Activated naive CD8-positive, alpha-beta T cell treated with anti-CD3 and anti-CD28 coated beads, Interleukin-2, amount 10 ng/mL, durations not matched to agents 7 days and 5 days (primary cell): ENCODE measurements around the gene CTNNA1. TPM values are rescaled to one million over a fixed set of nuclear protein-coding genes. Genes with fewer than 3 reads are reported as not detected.
"Not testable (repeated sequence)": the region's sequence is repeated elsewhere in the genome, so short reads cannot be mapped to it uniquely, and the experiment has no call there.

ENCODE experiments used
- ATAC-seq: fragments of 150-1000 bp; cut with Tn5 transposase; one replicate; pipeline ENCODE4 v1.10.0; 2021; ENCODE audit warnings: low read depth, moderate library complexity
- POLR2A ChIA-PET: fragments of 350-600 bp; sonication (Branson Sonifier 250); formaldehyde crosslinking; loops from one replicate; lab custom pipeline; 2021; ENCODE audit warnings: antibody characterized with exemption; lab: Charles Lee
- DNase-seq: peaks from one replicate; pipeline ENCODE4 v3.0.0; 2021
- H3K27ac Mint-ChIP-seq: one replicate; pipeline ENCODE4 v1.8.0; 2022; ENCODE audit warnings: mild to moderate bottlenecking, mixed read lengths
- H3K27me3 Mint-ChIP-seq: one replicate; pipeline ENCODE4 v1.8.0; 2022; ENCODE audit warnings: mild to moderate bottlenecking, moderate library complexity, mixed read lengths
- H3K36me3 Mint-ChIP-seq: one replicate; pipeline ENCODE4 v1.8.0; 2021; ENCODE audit warnings: mild to moderate bottlenecking, mixed read lengths
- H3K4me1 Mint-ChIP-seq: one replicate; pipeline ENCODE4 v1.8.0; 2021; ENCODE audit warnings: mixed read lengths
- H3K4me3 Mint-ChIP-seq: one replicate; pipeline ENCODE4 v1.8.0; 2022; ENCODE audit warnings: mild to moderate bottlenecking, moderate library complexity, mixed read lengths
- H3K9me3 Mint-ChIP-seq: one replicate; pipeline ENCODE4 v1.8.0; 2021; ENCODE audit warnings: mixed read lengths
- total RNA-seq, 2 experiments: library from RNA; stranded (reverse); gene quantifications; one replicate each; pipeline ENCODE4 v1.2.3, GENCODE V29; 2021

The CTNNA1 gene
- 10 to 100 TPM; 23.1 to 24.2 TPM for total RNA-seq

GRCh38 chr5:138752951-138753793 lies at the start of gene CTNNA1:
Gene CTNNA1, plus strand, starts transcription at chr5:138753425. Its CDS starts 28,500 bp downstream, at chr5:138781925.
- H3K4me1 Mint-ChIP-seq = peaks cover 8% of the 10 kb centered on the region
- DNase-seq (peak; percentile 73), ATAC-seq (peak; percentile 63)
- no peaks in the 10 kb centered on the region for H3K36me3 Mint-ChIP-seq
- H3K27me3 Mint-ChIP-seq = peaks cover 56% of the 10 kb centered on the region
- no peak within 1 kb of the TSS for H3K27ac Mint-ChIP-seq
- POLR2A ChIA-PET = interaction anchor here (0.6 to 0.9 kb wide), 2 partner anchors 445 to 730 kb away, joined by 3 read pairs; partner anchors contain the start of genes SIL1 and STING1
- peaks cover 3% of the 10 kb centered on the region for H3K9me3 Mint-ChIP-seq
- H3K4me3 Mint-ChIP-seq = peak within 1 kb of the TSS; percentile 67

GRCh38 chr5:138703777-138704176 lies 49.4 kb upstream of the CTNNA1 start:
- H3K4me3 Mint-ChIP-seq, POLR2A ChIA-PET: not testable (repeated sequence)
- H3K27me3 Mint-ChIP-seq = peaks cover 64% of the 10 kb centered on the region

GRCh38 chr5:138705007-138705406 lies 48.2 kb upstream of the CTNNA1 start:
- POLR2A ChIA-PET = no interaction called here
- ATAC-seq = no peak

More at GRCh38 chr5:138703777-138704176, 49.4 kb upstream of the CTNNA1 start:
- not testable (repeated sequence) for H3K36me3 Mint-ChIP-seq, ATAC-seq, H3K9me3 Mint-ChIP-seq, DNase-seq, H3K27ac Mint-ChIP-seq, H3K4me1 Mint-ChIP-seq

GRCh38 chr5:138705567-138705966 lies 47.7 kb upstream of the CTNNA1 start:
- H3K27ac Mint-ChIP-seq = no peak overlapping the region
- DNase-seq = no peak
- peaks cover 55% of the 10 kb centered on the region for H3K27me3 Mint-ChIP-seq
- POLR2A ChIA-PET = no interaction called here
- ATAC-seq = no peak
- no peak overlapping the region for H3K4me3 Mint-ChIP-seq
- H3K36me3 Mint-ChIP-seq = no peaks in the 10 kb centered on the region
- no peaks in the 10 kb centered on the region for H3K4me1 Mint-ChIP-seq
- H3K9me3 Mint-ChIP-seq = no peaks in the 10 kb centered on the region

More at GRCh38 chr5:138705007-138705406, 48.2 kb upstream of the CTNNA1 start:
- no peak for DNase-seq
- H3K27me3 Mint-ChIP-seq = peaks cover 57% of the 10 kb centered on the region
- H3K9me3 Mint-ChIP-seq = no peaks in the 10 kb centered on the region
- H3K27ac Mint-ChIP-seq = no peak overlapping the region
- H3K4me3 Mint-ChIP-seq = no peak overlapping the region
- no peaks in the 10 kb centered on the region for H3K36me3 Mint-ChIP-seq
- no peaks in the 10 kb centered on the region for H3K4me1 Mint-ChIP-seq

GRCh38 chr5:138706655-138707480 lies 46.4 kb upstream of the CTNNA1 start:
- no peak overlapping the region for H3K4me3 Mint-ChIP-seq
- no peaks in the 10 kb centered on the region for H3K9me3 Mint-ChIP-seq
- no peak for ATAC-seq
- H3K27ac Mint-ChIP-seq = no peak overlapping the region
- POLR2A ChIA-PET = no interaction called here
- H3K27me3 Mint-ChIP-seq = peaks cover 51% of the 10 kb centered on the region
- no peaks in the 10 kb centered on the region for H3K4me1 Mint-ChIP-seq
- H3K36me3 Mint-ChIP-seq = no peaks in the 10 kb centered on the region
- no peak for DNase-seq

GRCh38 chr5:138708791-138709190 lies 44.4 kb upstream of the CTNNA1 start:
- Mint-ChIP-seq H3K4me3 (no peak overlapping the region), H3K4me1 (peaks cover 1% of the 10 kb centered on the region), H3K9me3 (no peaks in the 10 kb centered on the region), H3K36me3 (no peaks in the 10 kb centered on the region), H3K27me3 (peaks cover 48% of the 10 kb centered on the region), H3K27ac (no peak overlapping the region)
- POLR2A ChIA-PET = no interaction called here
- ATAC-seq (no peak), DNase-seq (no peak)

GRCh38 chr5:138709202-138709601 lies 44.0 kb upstream of the CTNNA1 start:
- H3K4me1 Mint-ChIP-seq = peaks cover 1% of the 10 kb centered on the region
- no peak for ATAC-seq
- H3K27ac Mint-ChIP-seq = no peak overlapping the region
- H3K4me3 Mint-ChIP-seq = no peak overlapping the region
- H3K36me3 Mint-ChIP-seq = no peaks in the 10 kb centered on the region
- POLR2A ChIA-PET = no interaction called here
- no peaks in the 10 kb centered on the region for H3K9me3 Mint-ChIP-seq
- DNase-seq = no peak
- peaks cover 48% of the 10 kb centered on the region for H3K27me3 Mint-ChIP-seq

- peaks cover 46% of the 10 kb centered on the region for H3K27me3 Mint-ChIP-seq
- ATAC-seq (no peak), DNase-seq (no peak)
- H3K36me3 Mint-ChIP-seq = no peaks in the 10 kb centered on the region
- POLR2A ChIA-PET = no interaction called here
- no peak overlapping the region for H3K27ac Mint-ChIP-seq
- H3K4me1 Mint-ChIP-seq = peaks cover 1% of the 10 kb centered on the region
- no peaks in the 10 kb centered on the region for H3K9me3 Mint-ChIP-seq
- no peak overlapping the region for H3K4me3 Mint-ChIP-seq
These were observed 42.1 kb upstream of the CTNNA1 start for GRCh38 chr5:138711087-138711486.

GRCh38 chr5:138711811-138712210 lies 41.4 kb upstream of the CTNNA1 start:
- peaks cover 1% of the 10 kb centered on the region for H3K4me1 Mint-ChIP-seq
- DNase-seq = no peak
- H3K4me3 Mint-ChIP-seq = no peak overlapping the region
- H3K27me3 Mint-ChIP-seq = peaks cover 46% of the 10 kb centered on the region
- no peaks in the 10 kb centered on the region for H3K9me3 Mint-ChIP-seq
- no peaks in the 10 kb centered on the region for H3K36me3 Mint-ChIP-seq
- POLR2A ChIA-PET = no interaction called here
- no peak overlapping the region for H3K27ac Mint-ChIP-seq
- ATAC-seq = no peak

GRCh38 chr5:138712324-138712723 lies 40.9 kb upstream of the CTNNA1 start:
- no peak for ATAC-seq
- no peak for DNase-seq
- H3K27me3 Mint-ChIP-seq = peaks cover 50% of the 10 kb centered on the region
- no peaks in the 10 kb centered on the region for H3K9me3 Mint-ChIP-seq
- peaks cover 1% of the 10 kb centered on the region for H3K4me1 Mint-ChIP-seq
- H3K36me3 Mint-ChIP-seq = no peaks in the 10 kb centered on the region
- no peak overlapping the region for H3K4me3 Mint-ChIP-seq
- no peak overlapping the region for H3K27ac Mint-ChIP-seq
- POLR2A ChIA-PET = no interaction called here

- POLR2A ChIA-PET = no interaction called here
- Mint-ChIP-seq H3K9me3 (no peaks in the 10 kb centered on the region), H3K4me3 (no peak overlapping the region), H3K27ac (no peak overlapping the region), H3K4me1 (peaks cover 1% of the 10 kb centered on the region), H3K36me3 (no peaks in the 10 kb centered on the region), H3K27me3 (peaks cover 55% of the 10 kb centered on the region)
- DNase-seq (no peak), ATAC-seq (no peak)
These were observed 40.4 kb upstream of the CTNNA1 start for GRCh38 chr5:138712791-138713190.

GRCh38 chr5:138713247-138713646 lies 40.0 kb upstream of the CTNNA1 start:
- peaks cover 1% of the 10 kb centered on the region for H3K4me1 Mint-ChIP-seq
- H3K4me3 Mint-ChIP-seq = no peak overlapping the region
- no peak for DNase-seq
- ATAC-seq = no peak
- no peak overlapping the region for H3K27ac Mint-ChIP-seq
- no peaks in the 10 kb centered on the region for H3K9me3 Mint-ChIP-seq
- POLR2A ChIA-PET = no interaction called here
- H3K27me3 Mint-ChIP-seq = peaks cover 54% of the 10 kb centered on the region
- no peaks in the 10 kb centered on the region for H3K36me3 Mint-ChIP-seq

GRCh38 chr5:138714694-138715093 lies 38.5 kb upstream of the CTNNA1 start:
- no peak overlapping the region for H3K4me3 Mint-ChIP-seq
- H3K27me3 Mint-ChIP-seq = peaks cover 49% of the 10 kb centered on the region
- ATAC-seq = no peak
- H3K36me3 Mint-ChIP-seq = no peaks in the 10 kb centered on the region
- H3K4me1 Mint-ChIP-seq = peaks cover 1% of the 10 kb centered on the region
- DNase-seq = no peak
- no peak overlapping the region for H3K27ac Mint-ChIP-seq
- H3K9me3 Mint-ChIP-seq = no peaks in the 10 kb centered on the region
- POLR2A ChIA-PET = no interaction called here
